ENCODE data around the gene DNAJC25.

DNA sequence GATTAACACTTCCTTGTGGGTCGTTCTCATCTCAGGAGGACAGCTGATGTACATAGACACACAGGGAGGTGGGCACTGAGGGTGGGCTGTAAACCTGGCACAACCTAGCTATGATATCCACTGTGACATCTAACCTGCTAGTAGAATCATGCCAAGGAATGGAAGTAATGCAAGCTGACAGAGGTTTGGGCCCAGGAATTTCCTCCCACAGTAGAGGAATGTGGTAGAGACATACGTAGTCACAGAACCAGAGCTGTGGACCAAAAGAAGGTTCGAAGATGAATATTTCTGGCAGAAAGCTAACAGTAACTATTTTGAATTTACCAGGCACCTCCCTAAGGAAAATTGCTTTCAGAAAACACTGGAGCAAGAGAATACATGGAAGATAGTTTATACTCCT lies 15.2 kb upstream of the DNAJC25 start:
- TF ChIP-seq, protein P1, sequence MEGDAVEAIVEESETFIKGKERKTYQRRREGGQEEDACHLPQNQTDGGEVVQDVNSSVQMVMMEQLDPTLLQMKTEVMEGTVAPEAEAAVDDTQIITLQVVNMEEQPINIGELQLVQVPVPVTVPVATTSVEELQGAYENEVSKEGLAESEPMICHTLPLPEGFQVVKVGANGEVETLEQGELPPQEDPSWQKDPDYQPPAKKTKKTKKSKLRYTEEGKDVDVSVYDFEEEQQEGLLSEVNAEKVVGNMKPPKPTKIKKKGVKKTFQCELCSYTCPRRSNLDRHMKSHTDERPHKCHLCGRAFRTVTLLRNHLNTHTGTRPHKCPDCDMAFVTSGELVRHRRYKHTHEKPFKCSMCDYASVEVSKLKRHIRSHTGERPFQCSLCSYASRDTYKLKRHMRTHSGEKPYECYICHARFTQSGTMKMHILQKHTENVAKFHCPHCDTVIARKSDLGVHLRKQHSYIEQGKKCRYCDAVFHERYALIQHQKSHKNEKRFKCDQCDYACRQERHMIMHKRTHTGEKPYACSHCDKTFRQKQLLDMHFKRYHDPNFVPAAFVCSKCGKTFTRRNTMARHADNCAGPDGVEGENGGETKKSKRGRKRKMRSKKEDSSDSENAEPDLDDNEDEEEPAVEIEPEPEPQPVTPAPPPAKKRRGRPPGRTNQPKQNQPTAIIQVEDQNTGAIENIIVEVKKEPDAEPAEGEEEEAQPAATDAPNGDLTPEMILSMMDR (IDR thresholded peaks at IDR 0.05; ENCODE audit: low read depth, low read length) = no peak
- TF ChIP-seq POLR2A (IDR thresholded peaks at IDR 0.05; ENCODE audit: extremely low read depth, insufficient read length) (no peak), MYC (IDR thresholded peaks at IDR 0.05; ENCODE audit: low read depth, low read length) (no peak)
